ENCODE results near the gene NEK6. TPM values are rescaled to one million over a fixed set of nuclear protein-coding genes. Genes with fewer than 3 reads are reported as not detected.

NEK6 gene
- total RNA-seq, 1 donor from 2014 or later = 124 TPM

- no peak for DNase-seq (ENCODE audit: low read depth)
These were observed 63.7 kb downstream of the NEK6 start for GRCh38 chr9:124321416-124321815.

DNA sequence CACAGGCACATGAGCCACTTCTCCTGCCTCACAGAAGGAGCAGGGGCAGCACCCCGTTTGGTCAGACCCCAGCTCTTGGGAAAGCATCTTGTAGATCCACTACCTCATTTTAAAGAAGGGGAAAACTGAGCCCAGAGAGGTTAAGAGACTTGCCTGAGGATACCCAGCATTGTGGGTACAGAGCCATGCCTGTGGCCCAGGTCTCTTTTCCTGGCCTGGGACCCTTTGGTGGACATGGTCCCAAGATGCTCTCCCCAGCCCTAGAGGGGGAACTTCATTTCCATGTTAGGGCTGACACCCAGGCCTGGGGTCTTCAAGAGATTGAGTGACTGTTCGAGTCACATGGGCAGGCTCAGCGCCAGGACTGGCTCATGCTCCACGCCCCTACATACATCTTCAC is 64.2 kb downstream of the NEK6 start:
- no peak for DNase-seq (ENCODE audit: low read depth)

DNA sequence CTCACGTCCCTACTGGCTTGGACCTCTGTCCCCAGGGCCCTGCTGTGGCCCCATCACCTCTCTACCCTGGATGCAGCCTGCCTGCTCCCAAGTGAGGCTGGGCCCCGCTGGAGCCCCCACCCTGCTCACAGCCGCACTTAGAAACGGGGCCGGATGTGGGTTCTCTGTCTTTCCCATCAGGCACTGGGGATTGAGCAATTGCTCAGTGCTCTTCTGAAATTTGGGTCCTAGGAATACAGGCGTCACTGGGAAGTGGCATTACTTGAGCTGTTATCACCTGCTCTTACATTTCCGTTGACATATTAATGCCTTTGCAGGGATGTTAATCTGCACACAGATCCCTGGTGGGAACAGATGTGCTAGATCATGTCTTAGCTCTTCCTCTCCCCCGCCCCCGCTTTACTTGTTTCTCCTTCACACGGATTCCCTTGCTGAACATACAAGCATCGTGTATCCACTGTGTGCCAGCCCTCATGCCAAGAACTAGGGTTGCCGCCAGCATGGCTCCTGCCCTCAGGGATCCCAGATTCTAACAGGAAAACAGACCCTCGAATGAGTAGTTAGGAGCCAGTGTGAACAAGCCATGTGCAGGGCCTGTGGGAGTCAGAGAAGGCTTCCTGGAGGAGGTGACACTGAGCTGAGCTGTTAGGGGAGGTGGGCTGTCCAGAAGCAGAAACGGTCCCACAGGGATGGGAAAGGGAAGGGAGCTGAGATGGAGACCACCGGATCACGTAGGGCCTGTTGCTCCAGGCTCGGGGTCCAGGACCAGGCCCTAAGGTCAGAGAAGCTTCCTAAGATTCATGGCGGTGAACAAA is 65.1 kb downstream of the NEK6 start:
- DNase-seq (ENCODE audit: low read depth) = no peak

GRCh38 chr9:124323904-124324303 is 66.2 kb downstream of the NEK6 start:
- no peak for DNase-seq (ENCODE audit: low read depth)

DNA sequence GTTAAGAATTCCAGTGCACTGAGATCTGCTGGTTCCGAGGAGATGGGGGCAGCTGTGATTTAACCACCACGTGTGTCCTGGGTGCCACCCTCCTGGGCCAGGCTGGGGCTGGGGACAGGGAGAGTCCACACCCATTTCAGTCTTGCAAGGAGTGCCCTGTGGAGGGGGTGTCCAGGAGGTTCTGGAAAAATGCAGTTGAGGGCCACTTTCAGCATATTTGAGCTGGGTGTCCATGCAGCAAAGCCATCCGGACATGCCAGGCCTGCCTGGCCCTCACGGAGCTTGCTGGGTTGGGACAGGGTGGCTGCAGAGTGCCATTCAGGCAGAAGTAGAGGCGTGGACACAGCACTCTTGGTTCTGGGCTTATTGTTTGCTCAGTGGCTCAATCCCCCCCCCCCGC is 68.1 kb downstream of the NEK6 start:
- DNase-seq (ENCODE audit: low read depth) = no peak

GRCh38 chr9:124326378-124326777 is 68.6 kb downstream of the NEK6 start:
- DNase-seq (ENCODE audit: low read depth) = no peak

- DNase-seq (ENCODE audit: low read depth) = no peak
These were observed 69.7 kb downstream of the NEK6 start for GRCh38 chr9:124327491-124327890.

GRCh38 chr9:124328285-124328684 is 70.5 kb downstream of the NEK6 start:
- no peak for DNase-seq (ENCODE audit: low read depth)

- no peak for DNase-seq (ENCODE audit: low read depth)
These were observed 71.5 kb downstream of the NEK6 start for GRCh38 chr9:124329206-124329792.

DNA sequence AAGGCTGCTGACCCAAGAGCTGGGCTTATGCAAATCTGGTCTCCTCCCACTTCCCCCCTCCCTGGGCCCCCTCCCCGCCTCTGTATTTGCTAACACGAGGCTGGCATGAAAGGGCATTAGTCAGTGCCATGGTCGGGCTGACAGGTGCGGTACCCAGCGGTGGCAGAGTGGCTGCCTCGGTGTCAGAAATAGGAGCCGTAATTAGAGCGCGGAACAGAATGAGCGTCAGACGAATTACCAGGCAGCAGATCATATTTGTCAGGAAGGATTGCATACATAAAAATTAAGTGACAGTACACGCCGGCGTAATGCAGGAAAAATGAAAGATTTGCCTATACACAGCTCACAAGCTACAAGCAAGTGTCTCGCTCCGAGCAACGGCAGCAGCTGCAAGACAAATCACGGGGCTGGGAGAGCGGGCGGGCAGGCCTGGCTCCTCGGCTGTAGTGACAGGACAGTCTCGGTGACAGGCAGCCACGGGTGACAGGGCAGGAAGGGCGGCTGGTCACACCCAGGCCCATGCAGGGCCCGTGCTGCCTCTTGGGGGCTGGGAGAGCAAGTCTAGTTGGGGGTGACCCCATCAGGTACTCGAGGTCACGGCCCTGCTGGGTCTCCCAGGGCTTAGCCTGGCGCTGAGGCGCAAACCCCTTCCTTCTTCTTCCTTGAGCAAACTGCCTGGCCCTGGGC is 72.4 kb downstream of the NEK6 start:
- no peak for DNase-seq (ENCODE audit: low read depth)

DNA sequence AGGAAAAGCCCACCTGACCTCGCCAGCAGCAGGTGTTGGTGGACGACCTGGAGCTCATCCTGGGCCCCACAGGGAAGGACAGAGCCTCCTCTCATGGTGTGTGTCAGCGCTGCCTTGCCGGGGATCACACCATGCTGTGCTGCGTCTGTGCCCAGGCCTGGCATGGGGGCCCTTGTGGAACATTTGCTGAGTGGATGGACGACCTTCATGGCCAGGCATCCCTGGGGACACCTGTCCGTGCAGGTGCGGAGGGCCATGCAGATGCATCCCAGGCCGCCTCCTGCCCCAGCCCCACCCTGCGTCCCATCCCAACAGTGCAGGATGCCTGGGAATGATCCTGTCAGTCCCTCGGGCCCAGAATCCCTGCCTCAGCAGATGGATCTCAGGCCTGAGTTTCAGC is 73.8 kb downstream of the NEK6 start:
- DNase-seq (ENCODE audit: low read depth) = no peak

DNA sequence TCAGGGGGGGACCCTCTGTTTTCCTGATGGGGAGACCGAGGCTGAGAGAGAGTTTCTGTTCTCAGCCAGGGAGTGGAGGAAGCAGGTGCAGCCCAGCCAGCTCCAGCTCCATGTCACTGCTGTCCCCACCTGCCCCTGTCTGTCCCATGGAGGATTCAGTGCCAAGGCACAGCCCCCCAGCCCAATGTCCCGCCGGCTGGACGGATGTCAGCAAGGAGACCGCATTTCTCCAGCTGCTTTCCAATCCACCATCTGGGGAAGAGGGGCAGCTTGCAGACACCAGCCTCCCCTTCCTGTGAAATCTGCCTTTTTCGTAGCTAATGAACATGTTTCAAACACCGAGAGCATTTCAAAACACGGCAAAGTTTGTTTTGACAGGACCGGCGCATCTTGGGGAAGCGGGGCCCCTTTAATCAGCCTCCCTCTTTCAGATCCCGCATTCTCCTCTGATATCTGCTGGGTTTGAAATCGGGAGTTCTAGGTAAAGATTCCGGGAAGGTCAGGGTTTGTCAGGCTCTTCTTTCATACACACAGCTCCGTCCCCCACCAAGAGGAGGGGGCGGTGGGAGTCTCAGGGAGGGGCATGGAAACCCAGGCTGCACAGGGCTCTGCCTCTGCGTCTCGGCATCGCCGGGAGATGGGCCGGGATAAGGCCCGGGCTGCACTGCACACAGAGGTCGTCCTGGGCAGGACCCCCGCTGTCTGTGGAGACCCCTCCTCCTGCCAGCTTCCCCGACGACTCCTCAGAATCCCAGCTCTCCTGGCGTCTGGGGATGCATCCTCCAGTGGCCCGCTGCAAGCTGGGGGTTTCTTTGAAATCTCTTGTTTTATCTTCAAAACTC is 74.8 kb downstream of the NEK6 start:
- DNase-seq (ENCODE audit: low read depth) = no peak

DNA sequence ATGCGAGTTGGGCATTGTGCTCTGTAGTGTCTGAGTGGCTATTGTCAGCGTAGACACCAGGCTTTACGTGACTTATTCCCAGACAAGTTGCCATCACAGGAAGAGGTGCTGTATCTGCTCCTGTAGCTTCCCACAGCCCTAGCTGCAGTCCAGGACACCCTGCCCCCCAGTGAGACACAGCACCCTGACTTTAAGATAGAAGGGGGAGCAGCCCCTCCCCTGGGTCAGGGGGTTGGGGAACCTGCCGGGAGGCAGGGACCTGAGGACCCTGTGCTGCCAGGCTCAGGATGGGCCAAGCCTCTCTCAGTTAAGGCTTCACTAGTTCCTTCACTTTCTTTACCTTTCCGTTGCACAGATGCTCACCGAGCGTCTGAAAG is 75.4 kb downstream of the NEK6 start:
- DNase-seq (ENCODE audit: low read depth) = no peak

GRCh38 chr9:124334568-124335319 is 77.0 kb downstream of the NEK6 start:
- DNase-seq (ENCODE audit: low read depth) = no peak

GRCh38 chr9:124335320-124335707 is 77.6 kb downstream of the NEK6 start:
- no peak for DNase-seq (ENCODE audit: low read depth)

- no peak for DNase-seq (ENCODE audit: low read depth)
These were observed 79.8 kb downstream of the NEK6 start for GRCh38 chr9:124337562-124337961.

- no peak for DNase-seq (ENCODE audit: low read depth)
These were observed 81.9 kb downstream of the NEK6 start for GRCh38 chr9:124339603-124340146.

DNA sequence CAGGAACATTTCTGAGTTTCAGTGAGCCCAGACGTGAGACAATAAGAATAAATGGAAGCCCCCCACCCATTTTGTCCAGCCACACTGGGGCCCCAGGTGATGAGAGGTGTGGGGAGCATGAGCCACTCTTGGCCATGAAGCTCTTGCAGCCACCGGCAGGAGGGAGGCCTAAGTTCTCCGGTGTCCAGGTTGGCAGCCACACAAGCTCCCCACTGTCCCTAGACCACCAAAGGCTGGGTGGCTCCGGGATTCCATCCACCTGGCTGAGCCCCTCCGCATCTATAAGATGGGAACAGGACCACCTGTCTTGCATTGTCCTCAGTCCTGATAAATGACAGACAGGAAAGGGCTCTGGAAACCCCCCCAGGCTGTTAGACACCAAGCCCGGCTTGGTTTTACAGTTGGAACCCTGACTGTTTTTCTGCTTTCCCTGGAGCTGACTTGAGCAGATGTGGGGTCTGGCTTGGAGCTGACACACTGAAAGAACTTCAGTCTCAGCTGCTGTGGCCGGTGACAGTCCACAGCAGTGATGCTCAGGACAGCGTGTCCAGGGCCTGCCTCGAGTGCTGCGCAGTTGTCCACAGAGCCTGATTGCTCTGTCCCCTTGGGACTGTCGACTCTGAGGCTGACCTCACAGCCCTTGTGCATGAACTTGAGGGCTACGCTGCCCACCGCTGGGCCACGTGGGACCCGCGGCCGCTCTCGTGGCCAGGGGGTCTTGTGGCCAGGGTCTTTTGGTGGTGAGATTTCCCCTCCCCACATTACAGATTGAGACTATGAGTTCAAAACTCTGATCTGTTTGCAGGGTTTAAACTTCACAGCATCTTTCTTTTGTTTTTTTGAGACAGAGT is 82.7 kb downstream of the NEK6 start:
- DNase-seq (ENCODE audit: low read depth) = no peak

GRCh38 chr9:124341455-124342170 is 83.9 kb downstream of the NEK6 start:
- DNase-seq (ENCODE audit: low read depth) = no peak

GRCh38 chr9:124342402-124342775 is 84.6 kb downstream of the NEK6 start:
- no peak for DNase-seq (ENCODE audit: low read depth)
